Islet precursor cell (in vitro differentiated cells): ENCODE data around the gene ZBTB48.

Experiments used
- DNase-seq: peaks from one replicate; pipeline ENCODE4 v3.0.0-alpha.2; 2018

Gene ZBTB48

GRCh38 chr1:6574025-6574620, 5.7 kb upstream of the ZBTB48 start:
- DNase-seq: no peak

DNA sequence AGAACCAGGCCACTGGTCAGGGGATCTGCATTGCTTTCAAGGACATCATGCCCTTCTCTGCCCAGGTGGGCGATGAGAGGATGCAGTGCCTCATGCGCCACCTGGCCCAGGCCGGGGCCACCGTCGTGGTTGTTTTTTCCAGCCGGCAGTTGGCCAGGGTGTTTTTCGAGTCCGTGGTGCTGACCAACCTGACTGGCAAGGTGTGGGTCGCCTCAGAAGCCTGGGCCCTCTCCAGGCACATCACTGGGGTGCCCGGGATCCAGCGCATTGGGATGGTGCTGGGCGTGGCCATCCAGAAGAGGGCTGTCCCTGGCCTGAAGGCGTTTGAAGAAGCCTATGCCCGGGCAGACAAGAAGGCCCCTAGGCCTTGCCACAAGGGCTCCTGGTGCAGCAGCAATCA, 5.0 kb upstream of the ZBTB48 start:
- DNase-seq: no peak

- peak; percentile 72 for DNase-seq
These were observed 1.8 kb upstream of the ZBTB48 start for GRCh38 chr1:6577831-6578525.

DNA sequence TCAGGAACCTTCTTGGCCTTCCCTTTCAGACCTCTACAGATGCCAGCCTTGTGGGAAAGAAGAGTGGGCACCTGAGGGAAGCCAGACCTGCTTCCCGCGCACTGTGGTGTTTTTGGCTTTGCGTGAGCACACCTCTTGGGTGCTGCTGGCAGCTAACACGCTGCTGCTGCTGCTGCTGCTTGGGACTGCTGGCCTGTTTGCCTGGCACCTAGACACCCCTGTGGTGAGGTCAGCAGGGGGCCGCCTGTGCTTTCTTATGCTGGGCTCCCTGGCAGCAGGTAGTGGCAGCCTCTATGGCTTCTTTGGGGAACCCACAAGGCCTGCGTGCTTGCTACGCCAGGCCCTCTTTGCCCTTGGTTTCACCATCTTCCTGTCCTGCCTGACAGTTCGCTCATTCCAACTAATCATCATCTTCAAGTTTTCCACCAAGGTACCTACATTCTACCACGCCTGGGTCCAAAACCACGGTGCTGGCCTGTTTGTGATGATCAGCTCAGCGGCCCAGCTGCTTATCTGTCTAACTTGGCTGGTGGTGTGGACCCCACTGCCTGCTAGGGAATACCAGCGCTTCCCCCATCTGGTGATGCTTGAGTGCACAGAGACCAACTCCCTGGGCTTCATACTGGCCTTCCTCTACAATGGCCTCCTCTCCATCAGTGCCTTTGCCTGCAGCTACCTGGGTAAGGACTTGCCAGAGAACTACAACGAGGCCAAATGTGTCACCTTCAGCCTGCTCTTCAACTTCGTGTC, 995 bp upstream of the ZBTB48 start:
- no peak for DNase-seq

DNA sequence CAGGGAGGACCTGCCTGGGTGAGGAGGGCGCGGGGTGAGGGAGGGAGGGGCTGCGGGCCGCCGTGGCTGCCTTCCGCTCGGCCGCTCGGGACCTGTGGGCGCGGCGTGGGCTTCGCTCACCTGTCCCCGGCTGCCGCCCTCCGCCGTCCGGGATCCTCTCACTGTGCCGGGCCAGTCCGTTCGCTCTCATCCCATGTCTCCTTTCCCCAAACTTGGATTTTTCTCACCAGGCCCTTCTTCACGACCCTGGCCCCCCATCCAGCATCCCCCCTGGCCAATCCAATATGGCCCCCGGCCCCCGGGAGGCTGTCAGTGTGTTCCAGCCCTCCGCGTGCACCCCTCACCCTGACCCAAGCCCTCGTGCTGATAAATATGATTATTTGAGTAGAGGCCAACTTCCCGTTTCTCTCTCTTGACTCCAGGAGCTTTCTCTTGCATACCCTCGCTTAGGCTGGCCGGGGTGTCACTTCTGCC, 362 bp downstream of the ZBTB48 start:
- DNase-seq: no peak

- peak; percentile 69 for DNase-seq
These were observed 1.0 kb downstream of the ZBTB48 start for GRCh38 chr1:6580593-6581409.

GRCh38 chr1:6581561-6582305, 1.9 kb downstream of the ZBTB48 start:
- no peak for DNase-seq

GRCh38 chr1:6582370-6582769, 2.6 kb downstream of the ZBTB48 start:
- no peak for DNase-seq

DNA sequence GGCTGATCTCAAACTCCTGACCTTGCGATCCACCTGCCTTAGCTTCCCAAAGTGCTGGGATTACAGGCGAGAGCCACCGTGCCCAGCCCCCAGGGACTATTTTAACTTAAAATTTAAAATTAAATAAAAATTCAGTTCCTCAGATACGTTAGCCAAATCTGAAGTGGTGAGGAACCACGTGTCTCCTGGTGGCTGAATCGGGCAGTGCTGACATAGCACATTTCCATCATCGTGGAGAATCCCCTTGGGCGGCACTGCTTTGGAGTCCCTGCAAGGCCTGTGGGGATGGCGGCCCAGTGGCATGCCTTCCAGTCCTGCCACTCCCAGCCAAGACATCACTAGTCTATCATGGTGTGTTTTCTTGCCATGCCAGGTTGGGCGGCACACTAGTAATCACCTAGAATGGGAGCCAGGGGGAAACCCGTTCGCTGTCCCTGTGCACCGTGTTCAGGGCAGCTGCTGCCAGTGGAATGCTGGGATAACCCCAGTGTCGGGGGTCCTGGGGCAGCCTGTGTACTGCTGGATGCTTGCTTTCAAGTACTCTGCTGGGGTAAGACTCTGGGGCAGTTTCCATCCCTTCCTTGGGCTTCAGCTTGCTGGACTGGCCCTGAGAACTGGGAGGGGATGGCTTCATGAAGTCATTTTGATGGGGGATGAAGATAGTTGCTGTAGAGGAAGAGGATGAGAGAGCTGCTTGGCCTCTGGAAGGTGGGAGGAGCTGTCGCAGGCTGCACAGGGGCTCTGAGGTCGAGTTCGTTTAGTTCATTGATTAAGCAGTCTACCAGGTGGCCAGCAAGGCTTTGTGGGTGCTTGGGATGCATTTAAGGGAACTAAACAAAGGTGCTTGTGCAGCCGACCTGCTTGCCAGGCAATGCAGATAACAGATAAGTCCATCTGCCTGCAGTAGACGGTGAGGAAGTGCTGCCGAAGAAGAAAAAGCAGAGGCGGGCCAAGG, 4.6 kb downstream of the ZBTB48 start:
- DNase-seq: no peak

DNA sequence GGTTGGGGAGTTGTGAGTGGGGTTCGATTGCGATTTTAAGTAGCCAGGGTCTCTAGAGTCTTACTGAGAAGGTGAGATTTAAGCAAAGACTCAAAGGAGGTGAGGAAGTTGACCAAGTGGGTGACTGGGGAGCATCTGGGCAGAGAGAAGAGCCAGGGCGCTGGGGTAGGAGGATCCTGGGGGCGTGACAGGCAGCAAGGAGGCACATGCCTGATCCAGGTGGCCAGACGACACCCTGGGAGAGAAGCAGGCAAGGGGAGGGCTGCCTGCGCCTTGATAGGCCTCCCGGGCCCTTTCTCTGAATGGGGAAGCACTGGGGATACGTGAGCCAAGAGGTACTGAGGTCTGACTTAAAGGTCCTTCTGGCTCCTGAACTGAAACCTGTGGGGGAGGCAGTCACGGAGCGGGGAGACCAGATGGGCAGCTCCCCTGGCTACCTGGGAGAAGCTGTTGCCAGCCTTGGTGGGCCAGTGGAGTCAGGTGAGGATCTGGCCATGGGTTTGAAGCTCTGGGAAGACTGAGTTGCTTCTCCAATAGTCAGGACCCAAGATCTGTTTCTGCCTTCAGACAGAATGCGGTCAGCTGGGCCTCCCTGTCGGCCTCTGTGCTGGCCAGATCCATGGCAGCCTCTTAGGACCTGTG, 5.4 kb downstream of the ZBTB48 start:
- DNase-seq: no peak

- DNase-seq: no peak
These were observed 6.0 kb downstream of the ZBTB48 start for GRCh38 chr1:6585841-6586240.

DNA sequence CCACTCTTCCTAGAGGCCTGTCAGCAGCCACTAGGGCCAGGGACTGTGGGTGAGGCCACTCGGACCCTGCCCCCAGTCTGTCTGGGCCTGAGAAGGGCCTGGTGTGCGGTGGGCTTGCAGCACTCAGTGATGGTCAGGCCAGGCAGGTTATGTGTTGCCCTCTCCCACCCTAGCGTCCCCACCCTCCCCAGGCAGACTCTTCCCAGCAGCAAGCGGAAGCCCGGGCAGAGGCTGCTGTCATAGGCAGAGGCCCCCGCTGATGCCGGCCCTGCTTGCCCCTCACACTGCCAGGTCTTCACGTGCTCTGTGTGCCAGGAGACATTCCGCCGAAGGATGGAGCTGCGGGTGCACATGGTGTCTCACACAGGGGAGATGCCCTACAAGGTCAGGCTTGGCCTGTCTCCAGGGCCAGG, 6.6 kb downstream of the ZBTB48 start:
- no peak for DNase-seq

DNA sequence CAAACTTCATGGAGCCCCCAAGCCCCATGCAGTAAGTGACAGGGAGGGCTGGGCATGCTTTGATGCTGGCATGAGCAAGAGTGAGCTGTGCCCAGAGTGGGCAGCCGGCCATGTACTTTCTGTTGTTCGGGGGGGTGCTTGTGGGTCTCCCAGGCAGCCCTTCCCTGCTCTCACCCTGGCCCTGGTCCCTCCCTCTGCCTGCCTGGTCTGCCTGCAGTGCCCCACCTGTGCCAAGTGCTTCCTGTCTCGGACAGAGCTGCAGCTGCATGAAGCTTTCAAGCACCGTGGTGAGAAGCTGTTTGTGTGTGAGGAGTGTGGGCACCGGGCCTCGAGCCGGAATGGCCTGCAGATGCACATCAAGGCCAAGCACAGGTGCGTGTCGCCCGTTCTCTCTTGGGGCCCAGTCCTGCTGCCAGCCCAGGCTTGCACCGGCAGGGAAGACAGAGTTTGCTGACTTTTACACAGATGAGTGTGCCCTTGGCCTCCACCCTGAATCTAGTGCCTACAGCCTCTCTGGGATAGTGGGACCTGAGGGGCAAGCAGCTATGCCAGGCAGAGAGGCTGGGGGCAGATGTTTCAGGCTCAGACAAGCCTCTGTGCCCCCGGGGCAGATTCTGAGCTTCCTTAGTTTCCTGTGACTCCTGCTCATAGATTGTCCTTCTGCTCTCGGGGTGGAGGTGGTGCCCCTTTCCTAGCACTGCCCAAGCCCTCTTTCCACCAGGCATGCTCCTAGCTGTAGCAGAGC, 7.6 kb downstream of the ZBTB48 start:
- DNase-seq: no peak

GRCh38 chr1:6588128-6588892, 8.5 kb downstream of the ZBTB48 start:
- DNase-seq: no peak

- DNase-seq: no peak
These were observed 9.2 kb downstream of the ZBTB48 start for GRCh38 chr1:6588893-6589520.

DNA sequence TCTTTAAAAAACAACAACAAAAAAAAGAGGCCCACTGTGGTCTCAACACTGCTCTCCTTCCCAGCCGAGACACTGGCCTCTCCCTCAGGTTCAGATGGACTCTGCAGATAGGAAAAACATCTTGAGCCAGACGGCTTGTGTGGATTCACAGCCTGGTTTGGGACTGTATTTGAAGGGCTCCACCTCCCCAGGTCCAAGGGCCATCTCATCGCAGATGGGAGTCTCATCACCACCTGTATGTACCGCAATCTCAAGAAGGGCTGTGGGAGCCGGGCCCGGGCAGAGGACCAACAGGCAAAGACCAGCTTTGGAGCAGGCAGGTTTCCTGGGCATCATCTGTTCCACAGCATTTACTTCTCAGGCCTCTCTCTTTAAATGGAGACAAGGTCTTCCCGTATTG, 10.3 kb downstream of the ZBTB48 start:
- no peak for DNase-seq

GRCh38 chr1:6591222-6591621, 11.4 kb downstream of the ZBTB48 start:
- no peak for DNase-seq

GRCh38 chr1:6591644-6592043, 11.8 kb downstream of the ZBTB48 start:
- DNase-seq: no peak

DNA sequence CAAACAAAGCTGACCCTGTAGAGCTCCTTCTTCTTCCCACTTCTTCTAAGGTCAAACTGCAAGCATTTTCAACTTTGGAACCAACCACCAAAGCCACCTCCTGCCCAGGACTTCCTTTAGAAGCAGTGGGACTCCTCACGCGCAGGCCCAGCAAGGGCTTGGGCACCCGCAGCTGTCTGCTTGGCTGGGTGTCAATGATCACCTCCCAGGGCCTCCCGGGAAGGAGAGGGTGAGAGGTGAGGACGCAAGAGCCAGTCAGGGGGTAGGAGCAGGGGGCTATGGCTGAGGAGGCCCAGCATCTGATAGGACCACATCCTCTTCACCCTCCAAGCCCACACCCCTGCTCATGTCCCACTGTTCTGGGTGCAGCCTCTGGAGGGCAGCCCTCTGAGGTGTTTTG, 12.6 kb downstream of the ZBTB48 start:
- peak; percentile 40 for DNase-seq
